Bronchial epithelial cell (primary cell): ENCODE data around the gene ZNF827. TPM values are rescaled to one million over a fixed set of nuclear protein-coding genes. Genes with fewer than 3 reads are reported as not detected.

Source experiments
- DNase-seq: peaks from one replicate; pipeline ENCODE4 v3.0.0-alpha.2; 2010; ENCODE audit warnings: low read depth
- FAIRE-seq: peaks from 2 replicates; lab custom pipeline; 2011; peaks lifted over from hg19 to GRCh38; lab: Jason Lieb, UNC
- H3K27me3 ChIP-seq: 2 replicates; pipeline ENCODE4 v1.5.1; 2011; ENCODE audit warnings: low read length; ENCODE audit not compliant: control insufficient read depth, insufficient read depth
- H3K36me3 ChIP-seq: 2 replicates; pipeline ENCODE4 v1.5.1; 2011; ENCODE audit warnings: low read length; ENCODE audit not compliant: control insufficient read depth, insufficient read depth
- H3K4me3 ChIP-seq: 2 replicates; pipeline ENCODE4 v1.5.1; 2011; ENCODE audit warnings: mild to moderate bottlenecking, low read depth, low read length, control low read depth
- total RNA-seq: library from RNA; depleted of rRNA; stranded (reverse); fragments of >200 nt; gene quantifications from 2 replicates; pipeline ENCODE4 v1.2.1, GENCODE V29; 2014
- TF ChIP-seq, protein P1 (sequence below): IDR thresholded peaks from 2 replicates; pipeline ENCODE4 v1.5.1; 2011; ENCODE audit warnings: mild to moderate bottlenecking, moderate library complexity, low read length, control low read depth, inconsistent platforms; ENCODE audit not compliant: insufficient read depth, severe bottlenecking

Gene ZNF827
- total RNA-seq, 1 donor from 2014 or later: 2.1 TPM

DNA sequence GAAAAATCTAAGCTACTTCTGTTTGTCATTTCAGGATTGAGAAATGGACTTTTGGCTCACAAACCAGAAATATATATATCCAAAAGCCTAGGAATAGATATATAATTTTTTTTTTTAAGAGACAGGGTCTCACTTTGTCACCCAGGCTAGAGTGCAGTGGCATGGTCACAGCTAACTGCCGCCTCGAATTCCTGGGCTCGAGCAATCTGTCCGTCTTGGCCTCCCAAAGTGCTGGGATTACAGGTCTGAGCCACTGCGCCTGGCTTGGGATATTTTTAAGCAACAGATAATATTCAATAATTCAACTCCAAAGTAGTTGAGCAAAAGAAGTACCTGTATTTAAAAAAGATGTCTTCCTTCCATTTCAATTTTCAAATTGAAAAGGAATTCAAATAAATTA lies 146.2 kb downstream of the ZNF827 start:
- no peak for DNase-seq

DNA sequence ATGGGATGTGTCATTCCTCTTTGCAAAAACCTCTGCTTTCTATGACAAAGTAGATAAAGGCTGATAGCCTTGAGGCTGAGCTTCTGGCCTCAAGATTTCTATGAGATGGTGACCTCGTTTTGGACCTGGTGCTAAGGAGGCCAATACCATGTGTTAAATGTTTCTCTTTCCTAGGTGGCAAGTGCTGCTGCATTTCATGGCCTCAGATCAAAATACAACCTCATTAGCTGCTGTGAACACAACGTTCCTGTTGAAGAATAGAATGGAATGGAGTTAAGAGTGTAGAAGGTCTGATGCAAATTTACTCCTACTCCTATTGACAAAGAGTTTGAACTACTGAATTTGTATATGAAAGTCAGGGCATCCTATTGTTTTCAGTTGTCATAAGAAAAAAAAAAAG lies 146.6 kb downstream of the ZNF827 start:
- TF ChIP-seq, protein P1, sequence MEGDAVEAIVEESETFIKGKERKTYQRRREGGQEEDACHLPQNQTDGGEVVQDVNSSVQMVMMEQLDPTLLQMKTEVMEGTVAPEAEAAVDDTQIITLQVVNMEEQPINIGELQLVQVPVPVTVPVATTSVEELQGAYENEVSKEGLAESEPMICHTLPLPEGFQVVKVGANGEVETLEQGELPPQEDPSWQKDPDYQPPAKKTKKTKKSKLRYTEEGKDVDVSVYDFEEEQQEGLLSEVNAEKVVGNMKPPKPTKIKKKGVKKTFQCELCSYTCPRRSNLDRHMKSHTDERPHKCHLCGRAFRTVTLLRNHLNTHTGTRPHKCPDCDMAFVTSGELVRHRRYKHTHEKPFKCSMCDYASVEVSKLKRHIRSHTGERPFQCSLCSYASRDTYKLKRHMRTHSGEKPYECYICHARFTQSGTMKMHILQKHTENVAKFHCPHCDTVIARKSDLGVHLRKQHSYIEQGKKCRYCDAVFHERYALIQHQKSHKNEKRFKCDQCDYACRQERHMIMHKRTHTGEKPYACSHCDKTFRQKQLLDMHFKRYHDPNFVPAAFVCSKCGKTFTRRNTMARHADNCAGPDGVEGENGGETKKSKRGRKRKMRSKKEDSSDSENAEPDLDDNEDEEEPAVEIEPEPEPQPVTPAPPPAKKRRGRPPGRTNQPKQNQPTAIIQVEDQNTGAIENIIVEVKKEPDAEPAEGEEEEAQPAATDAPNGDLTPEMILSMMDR: no peak
- no peak overlapping the region for H3K4me3 ChIP-seq
- no peak for FAIRE-seq
- H3K27me3 ChIP-seq: no peaks in the 10 kb centered on the region
- DNase-seq: no peak
- no peaks in the 10 kb centered on the region for H3K36me3 ChIP-seq

More for the DNA sequence above, 146.2 kb downstream of the ZNF827 start:
- no peaks in the 10 kb centered on the region for H3K36me3 ChIP-seq
- TF ChIP-seq, protein P1: no peak
- H3K27me3 ChIP-seq: no peaks in the 10 kb centered on the region
- no peak for FAIRE-seq
- no peak overlapping the region for H3K4me3 ChIP-seq

DNA sequence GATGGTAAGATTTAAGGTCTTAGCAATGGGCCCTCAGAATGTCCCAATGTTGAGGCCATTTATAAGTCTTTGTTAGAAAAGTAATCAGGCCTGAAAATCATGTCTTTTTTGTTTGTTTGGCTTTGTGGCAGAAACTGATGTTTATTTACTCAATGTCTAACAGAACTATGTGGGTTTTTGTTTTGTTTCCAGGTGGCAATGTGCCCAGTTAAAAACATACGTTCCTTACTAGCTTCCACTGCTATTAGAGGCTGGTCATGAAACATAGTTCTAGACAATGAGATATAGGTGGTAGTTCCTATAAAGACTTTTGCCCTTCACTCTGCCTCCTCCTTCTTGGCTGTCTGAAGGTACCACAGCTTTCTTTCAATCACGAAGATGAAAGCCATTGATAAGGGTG lies 149.9 kb downstream of the ZNF827 start:
- no peaks in the 10 kb centered on the region for H3K27me3 ChIP-seq
- FAIRE-seq (no peak), DNase-seq (no peak)
- no peaks in the 10 kb centered on the region for H3K36me3 ChIP-seq
- no peak overlapping the region for H3K4me3 ChIP-seq
- TF ChIP-seq, protein P1: no peak

DNA sequence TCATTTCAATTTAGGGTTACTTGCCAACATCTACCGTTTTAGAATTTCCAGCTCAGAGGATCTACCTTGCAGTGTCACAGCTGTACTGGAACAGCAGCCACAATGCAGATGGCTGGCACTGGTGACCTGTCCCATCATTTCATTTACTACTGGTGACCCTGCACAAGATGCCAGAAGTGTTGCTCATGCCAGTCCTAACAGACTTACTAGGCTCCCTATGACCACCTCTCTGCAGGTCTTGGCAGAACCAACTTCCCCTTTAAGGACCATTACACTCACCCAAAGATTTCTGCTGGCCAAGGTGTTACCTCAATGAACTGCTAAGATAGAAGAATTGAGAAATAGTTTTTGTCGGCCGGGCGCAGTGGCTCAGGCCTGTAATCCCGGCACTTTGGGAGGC lies 151.8 kb downstream of the ZNF827 start:
- Histone ChIP-seq H3K4me3 (no peak overlapping the region), H3K27me3 (no peaks in the 10 kb centered on the region), H3K36me3 (no peaks in the 10 kb centered on the region)
- DNase-seq: no peak
- TF ChIP-seq, protein P1: no peak
- no peak for FAIRE-seq

DNA sequence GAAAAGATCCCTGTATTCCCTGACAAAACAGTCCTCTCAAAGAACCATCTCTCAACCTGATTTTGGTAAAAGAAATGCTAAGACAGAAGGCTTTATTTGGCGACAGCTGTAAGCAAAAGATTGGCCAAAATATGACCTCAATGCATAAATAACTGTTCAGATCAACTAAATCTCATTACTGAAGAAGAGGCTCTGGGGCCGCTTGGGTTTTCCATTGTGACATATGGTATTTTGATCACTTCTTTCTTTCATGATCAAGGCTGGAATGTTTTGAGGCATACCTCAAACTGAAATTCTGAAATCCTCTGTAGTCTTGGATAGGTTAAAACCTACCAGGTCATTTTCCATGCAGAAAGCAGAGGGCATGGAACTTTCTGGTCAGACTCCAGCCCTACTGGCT lies 152.4 kb downstream of the ZNF827 start:
- H3K36me3 ChIP-seq: no peaks in the 10 kb centered on the region
- no peak for DNase-seq
- FAIRE-seq: no peak
- TF ChIP-seq, protein P1: no peak
- H3K4me3 ChIP-seq: no peak overlapping the region
- H3K27me3 ChIP-seq: no peaks in the 10 kb centered on the region

DNA sequence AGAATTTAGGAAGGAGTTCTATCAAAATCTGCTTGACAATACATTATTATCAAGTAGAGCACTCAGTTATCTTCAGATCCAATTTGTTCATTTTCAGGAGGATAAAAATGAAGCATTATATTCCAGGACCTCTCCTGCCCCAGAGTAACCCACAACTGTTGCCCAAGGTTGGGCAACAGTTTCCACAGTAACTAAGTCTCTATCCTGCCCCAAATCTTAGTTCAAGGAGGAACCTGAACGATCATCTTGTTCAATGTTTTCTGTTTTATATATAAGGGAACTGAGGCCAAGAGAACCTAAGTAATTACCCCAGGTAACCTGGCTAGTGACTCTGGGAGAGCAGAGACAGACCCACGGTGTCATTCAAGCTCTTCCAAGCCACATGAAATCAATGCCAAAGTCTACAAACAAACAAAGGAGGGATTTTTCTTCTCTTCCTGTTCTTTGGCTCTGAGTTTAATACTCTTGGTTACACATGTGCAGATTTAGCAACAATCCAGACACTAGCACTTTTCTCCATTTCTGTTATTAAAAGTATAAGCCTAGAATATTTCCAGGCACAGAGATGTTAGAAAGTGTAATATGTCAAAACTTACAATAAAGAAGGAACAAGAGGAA lies 153.1 kb downstream of the ZNF827 start:
- Histone ChIP-seq H3K36me3 (no peaks in the 10 kb centered on the region), H3K27me3 (no peaks in the 10 kb centered on the region), H3K4me3 (no peak overlapping the region)
- FAIRE-seq: no peak
- DNase-seq: no peak
- TF ChIP-seq, protein P1: no peak
